Parathyroid adenoma (tissue), 2 donors: ENCODE results near the gene SMOC1.

Experiments
- H2AFZ ChIP-seq: fragments of 300-600 bp; sonication (generic); one replicate; pipeline ENCODE4 v1.7.0; 2017; ENCODE audit warnings: antibody characterized with exemption, mild to moderate bottlenecking
- H3K27ac ChIP-seq: fragments of 300-600 bp; sonication (generic); one replicate; pipeline ENCODE4 v1.7.0; 2017
- H3K27me3 ChIP-seq: fragments of 300-600 bp; sonication (generic); one replicate; pipeline ENCODE4 v1.7.0; 2017; ENCODE audit warnings: low read length; ENCODE audit not compliant: control insufficient read depth, insufficient read depth
- H3K36me3 ChIP-seq: fragments of 300-600 bp; sonication (generic); one replicate; pipeline ENCODE4 v1.7.0; 2017; ENCODE audit warnings: low read length; ENCODE audit not compliant: control insufficient read depth, insufficient read depth
- H3K4me1 ChIP-seq: fragments of 300-600 bp; sonication (generic); one replicate; pipeline ENCODE4 v1.7.0; 2017; ENCODE audit warnings: control low read depth
- H3K4me2 ChIP-seq: fragments of 300-600 bp; sonication (generic); one replicate; pipeline ENCODE4 v1.7.0; 2017; ENCODE audit warnings: low read length
- H3K4me3 ChIP-seq: fragments of 300-600 bp; sonication (generic); one replicate; pipeline ENCODE4 v1.7.0; 2017; ENCODE audit warnings: low read depth, low read length
- H3K79me2 ChIP-seq: fragments of 300-600 bp; sonication (generic); one replicate; pipeline ENCODE4 v1.7.0; 2017; ENCODE audit warnings: control low read depth
- H3K9ac ChIP-seq: fragments of 300-600 bp; sonication (generic); one replicate; pipeline ENCODE4 v1.7.0; 2017; ENCODE audit warnings: mild to moderate bottlenecking
- H3K9me3 ChIP-seq: fragments of 300-600 bp; sonication (generic); one replicate; pipeline ENCODE4 v1.7.0; 2017; ENCODE audit warnings: low read length; ENCODE audit not compliant: control insufficient read depth
- TF ChIP-seq, protein P1 (sequence below): fragments of 300-600 bp; sonication (generic); IDR thresholded peaks from one replicate; pipeline ENCODE4 v1.7.0; 2017; ENCODE audit warnings: antibody characterized with exemption, mild to moderate bottlenecking
- donor health status: primary hyperparathyroidism.

SMOC1 gene

DNA sequence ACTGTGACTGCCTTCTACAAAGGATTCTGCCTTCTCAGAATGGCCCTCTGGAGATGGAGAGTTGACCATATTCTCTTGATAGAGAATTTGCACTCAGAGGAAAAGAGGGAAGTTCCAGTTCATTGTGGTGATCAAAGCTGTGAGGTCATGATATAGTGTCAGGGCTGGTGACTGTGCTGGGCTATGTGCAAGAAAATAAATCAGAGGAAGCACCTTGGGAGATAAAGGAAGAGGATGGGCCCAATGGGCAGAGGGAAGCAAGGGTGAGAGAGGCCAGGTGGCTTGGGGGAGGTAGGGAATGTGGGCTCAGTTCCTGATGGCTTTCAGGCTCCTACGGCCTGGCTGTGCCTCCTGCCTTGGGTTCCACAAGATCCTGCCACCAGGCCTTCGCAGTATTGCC lies 163.8 kb downstream of the SMOC1 start:
- H3K27ac ChIP-seq: no peak overlapping the region
- H3K4me1 ChIP-seq: no peaks in the 10 kb centered on the region
- no peak overlapping the region for H2AFZ ChIP-seq
- no peak overlapping the region for H3K4me2 ChIP-seq
- no peaks in the 10 kb centered on the region for H3K27me3 ChIP-seq
- TF ChIP-seq, protein P1, sequence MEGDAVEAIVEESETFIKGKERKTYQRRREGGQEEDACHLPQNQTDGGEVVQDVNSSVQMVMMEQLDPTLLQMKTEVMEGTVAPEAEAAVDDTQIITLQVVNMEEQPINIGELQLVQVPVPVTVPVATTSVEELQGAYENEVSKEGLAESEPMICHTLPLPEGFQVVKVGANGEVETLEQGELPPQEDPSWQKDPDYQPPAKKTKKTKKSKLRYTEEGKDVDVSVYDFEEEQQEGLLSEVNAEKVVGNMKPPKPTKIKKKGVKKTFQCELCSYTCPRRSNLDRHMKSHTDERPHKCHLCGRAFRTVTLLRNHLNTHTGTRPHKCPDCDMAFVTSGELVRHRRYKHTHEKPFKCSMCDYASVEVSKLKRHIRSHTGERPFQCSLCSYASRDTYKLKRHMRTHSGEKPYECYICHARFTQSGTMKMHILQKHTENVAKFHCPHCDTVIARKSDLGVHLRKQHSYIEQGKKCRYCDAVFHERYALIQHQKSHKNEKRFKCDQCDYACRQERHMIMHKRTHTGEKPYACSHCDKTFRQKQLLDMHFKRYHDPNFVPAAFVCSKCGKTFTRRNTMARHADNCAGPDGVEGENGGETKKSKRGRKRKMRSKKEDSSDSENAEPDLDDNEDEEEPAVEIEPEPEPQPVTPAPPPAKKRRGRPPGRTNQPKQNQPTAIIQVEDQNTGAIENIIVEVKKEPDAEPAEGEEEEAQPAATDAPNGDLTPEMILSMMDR: no peak
- no peak overlapping the region for H3K9ac ChIP-seq
- no peaks in the 10 kb centered on the region for H3K79me2 ChIP-seq
- H3K4me3 ChIP-seq: no peak overlapping the region
- no peaks in the 10 kb centered on the region for H3K9me3 ChIP-seq
- H3K36me3 ChIP-seq: no peaks in the 10 kb centered on the region

DNA sequence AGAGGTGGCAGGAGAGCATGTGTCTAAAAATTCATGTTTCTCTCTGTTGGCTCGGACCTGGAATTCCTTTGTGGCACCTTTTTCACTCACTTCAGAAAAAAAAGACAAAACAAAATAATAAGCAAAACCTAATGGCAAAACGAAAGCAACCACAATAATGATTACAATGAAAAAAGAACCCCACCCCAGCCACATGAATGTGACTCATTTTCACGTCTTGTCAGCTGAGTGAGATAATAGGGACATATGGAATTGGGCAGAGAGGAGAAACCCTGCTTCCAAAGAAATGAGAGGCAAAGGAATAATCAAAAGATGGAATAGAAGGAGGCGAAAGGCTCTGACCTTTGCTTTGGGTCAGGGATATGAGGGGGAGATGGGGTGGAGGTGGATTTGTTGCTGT lies 166.1 kb downstream of the SMOC1 start:
- Histone ChIP-seq H3K27ac (no peak overlapping the region), H3K9me3 (no peaks in the 10 kb centered on the region), H3K79me2 (no peaks in the 10 kb centered on the region), H3K27me3 (no peaks in the 10 kb centered on the region), H3K4me1 (no peaks in the 10 kb centered on the region), H3K36me3 (no peaks in the 10 kb centered on the region), H3K4me2 (no peak overlapping the region), H2AFZ (peak overlapping the region; percentile 59), H3K4me3 (no peak overlapping the region), H3K9ac (no peak overlapping the region)
- TF ChIP-seq, protein P1: no peak

DNA sequence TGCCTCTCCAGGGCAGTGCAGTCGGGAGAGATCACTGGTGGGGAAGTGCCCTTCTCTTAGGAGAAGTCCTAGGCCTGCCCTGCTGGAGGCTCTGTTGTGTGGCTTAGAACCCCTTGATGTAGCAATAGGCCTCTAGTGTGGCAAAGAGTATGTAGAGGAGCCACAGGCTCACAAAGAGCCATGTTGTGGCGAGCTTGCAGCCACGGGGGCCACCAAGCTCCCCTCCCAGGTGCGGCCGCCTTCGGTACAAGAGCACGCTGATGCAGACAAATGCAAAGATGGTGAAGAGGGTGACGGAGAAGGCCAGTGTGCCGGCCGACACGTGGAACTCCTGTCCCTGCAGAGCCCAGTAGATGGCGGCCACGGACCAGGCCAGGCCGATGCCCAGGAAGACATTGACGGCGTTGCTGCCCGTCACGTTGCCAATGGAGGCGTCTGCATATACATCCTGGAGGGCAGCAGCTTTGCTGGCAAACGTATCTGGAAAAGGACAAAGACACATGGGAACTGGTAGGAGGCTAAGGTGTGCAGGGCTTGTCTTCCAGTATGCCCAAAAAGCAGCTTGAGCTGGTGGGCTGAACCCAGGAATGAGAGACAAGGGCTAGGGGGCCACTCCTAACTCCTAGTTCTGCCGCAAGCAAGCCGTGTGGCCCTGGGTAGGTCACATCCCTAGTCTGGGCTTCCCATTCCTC lies 166.8 kb downstream of the SMOC1 start:
- H3K79me2 ChIP-seq: no peaks in the 10 kb centered on the region
- TF ChIP-seq, protein P1: peak; percentile 94
- no peaks in the 10 kb centered on the region for H3K27me3 ChIP-seq
- no peak overlapping the region for H3K4me3 ChIP-seq
- H3K36me3 ChIP-seq: no peaks in the 10 kb centered on the region
- no peak overlapping the region for H3K4me2 ChIP-seq
- H3K9ac ChIP-seq: no peak overlapping the region
- no peaks in the 10 kb centered on the region for H3K4me1 ChIP-seq
- peak overlapping the region; percentile 59 for H2AFZ ChIP-seq
- H3K27ac ChIP-seq: no peak overlapping the region
- no peaks in the 10 kb centered on the region for H3K9me3 ChIP-seq

DNA sequence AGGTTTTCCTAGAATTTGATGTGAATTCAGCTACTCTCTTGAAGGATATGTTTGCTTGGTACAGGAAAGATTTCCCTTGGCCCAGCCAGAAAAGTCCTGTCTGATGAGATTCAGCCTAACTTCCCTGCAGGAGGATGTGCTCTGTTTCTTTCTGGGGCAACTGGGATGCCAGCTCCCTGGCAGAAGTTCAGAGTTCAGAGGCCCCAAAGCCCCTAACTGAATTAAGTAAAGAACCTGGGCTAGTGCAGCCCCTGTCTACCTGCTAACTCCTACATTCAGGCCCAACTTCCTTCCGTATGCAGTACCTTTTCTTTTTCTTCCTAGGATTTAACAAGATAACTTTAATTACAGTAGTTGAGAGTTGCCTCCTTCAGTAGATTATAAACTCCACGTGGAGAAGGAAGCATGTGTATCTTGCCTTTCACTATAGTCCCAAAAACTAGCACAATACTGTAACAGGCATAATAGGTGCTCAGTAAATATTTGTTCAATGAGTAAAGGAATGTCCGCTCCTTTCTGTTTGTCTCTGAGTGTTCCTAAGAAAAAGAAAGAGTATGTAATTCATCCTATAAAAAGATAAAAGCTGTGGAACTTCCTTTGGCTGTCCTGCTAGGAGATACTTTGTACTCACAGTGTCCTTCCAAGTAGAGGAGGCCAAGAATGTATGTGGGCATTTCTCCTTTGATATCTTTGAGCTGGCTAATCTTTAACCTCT lies 168.5 kb downstream of the SMOC1 start:
- H3K4me1 ChIP-seq: no peaks in the 10 kb centered on the region
- H3K36me3 ChIP-seq: no peaks in the 10 kb centered on the region
- TF ChIP-seq, protein P1: no peak
- no peak overlapping the region for H3K4me3 ChIP-seq
- no peak overlapping the region for H3K4me2 ChIP-seq
- no peak overlapping the region for H3K9ac ChIP-seq
- no peak overlapping the region for H3K27ac ChIP-seq
- H2AFZ ChIP-seq: no peak overlapping the region
- H3K9me3 ChIP-seq: no peaks in the 10 kb centered on the region
- H3K27me3 ChIP-seq: no peaks in the 10 kb centered on the region
- H3K79me2 ChIP-seq: no peaks in the 10 kb centered on the region

DNA sequence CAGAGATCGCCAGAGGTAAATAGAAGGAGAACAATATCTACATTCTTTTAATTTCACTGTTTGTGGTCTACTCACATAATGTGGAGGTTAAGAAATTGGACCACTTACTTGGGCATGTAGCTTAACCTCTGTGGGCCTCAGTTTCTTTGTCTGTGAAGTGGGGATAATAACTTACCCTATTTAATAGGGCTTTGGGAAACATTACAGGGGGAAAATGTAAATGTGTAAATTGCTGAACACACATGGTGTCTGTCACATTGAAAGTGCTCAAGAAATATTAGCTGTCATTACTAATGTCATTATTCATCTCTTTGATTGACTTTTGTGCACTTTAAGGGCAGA lies 169.1 kb downstream of the SMOC1 start:
- TF ChIP-seq, protein P1: no peak
- Histone ChIP-seq H3K9me3 (no peaks in the 10 kb centered on the region), H3K9ac (no peak overlapping the region), H3K4me3 (no peak overlapping the region), H2AFZ (no peak overlapping the region), H3K36me3 (no peaks in the 10 kb centered on the region), H3K79me2 (no peaks in the 10 kb centered on the region), H3K4me1 (no peaks in the 10 kb centered on the region), H3K27me3 (no peaks in the 10 kb centered on the region), H3K27ac (no peak overlapping the region), H3K4me2 (no peak overlapping the region)
